Ramos (cell line): ENCODE measurements around the gene RHOH.

Experiments
- in situ Hi-C: fragments of 300-500 bp; cut with MboI; formaldehyde crosslinking; loops from one replicate; pipeline ENCODE4 v1.14.3; 2022; ENCODE audit warnings: low sequenced_read_pairs; ENCODE audit not compliant: unreplicated experiment

The RHOH gene

GRCh38 chr4:40227284-40227683 is 30.5 kb downstream of the RHOH start:
- in situ Hi-C loops, result no loop called here

DNA sequence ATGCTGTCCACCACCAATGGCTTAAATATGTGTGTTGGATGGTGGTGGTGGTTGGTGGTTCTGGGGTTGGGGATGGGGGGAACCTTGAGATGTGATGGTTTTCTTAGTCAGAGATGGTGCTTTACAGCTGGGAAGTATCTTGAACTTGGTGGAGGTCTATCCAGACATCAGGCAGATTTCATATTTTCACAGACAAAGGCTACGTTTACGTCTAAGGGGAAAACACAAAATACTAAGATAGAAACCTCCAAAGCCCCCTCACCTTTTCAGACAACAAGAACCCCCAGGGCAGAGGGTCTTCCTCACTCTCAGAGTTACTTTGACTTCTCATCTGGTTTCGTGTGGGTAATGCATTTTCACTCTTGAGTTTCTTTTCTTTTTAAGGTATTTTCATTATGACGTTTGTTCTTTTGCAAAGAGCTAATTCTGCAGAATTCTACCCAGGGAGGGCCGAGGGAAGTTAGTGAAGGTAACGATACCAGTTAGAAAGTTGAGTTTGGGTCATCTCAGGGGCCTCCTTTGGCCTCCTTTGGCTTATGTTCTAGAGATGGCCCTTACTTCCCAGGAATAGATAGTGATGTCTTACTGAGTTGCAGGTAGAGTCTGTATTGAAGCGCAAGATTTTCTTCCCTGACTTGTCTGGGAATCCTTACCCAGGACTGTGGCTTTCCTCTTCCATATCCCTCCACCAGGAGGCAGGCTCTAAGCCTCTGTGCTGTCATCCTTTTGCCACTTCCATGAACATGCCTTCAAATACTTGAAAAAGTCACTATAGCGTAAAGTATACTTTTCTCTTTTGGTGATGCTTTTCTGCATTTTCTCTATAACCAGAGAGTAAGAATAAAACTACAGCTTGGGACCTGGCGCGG is 31.9 kb downstream of the RHOH start:
- in situ Hi-C loops, result no loop called here

GRCh38 chr4:40231316-40231863 is 34.6 kb downstream of the RHOH start:
- in situ Hi-C loops, result no loop called here

DNA sequence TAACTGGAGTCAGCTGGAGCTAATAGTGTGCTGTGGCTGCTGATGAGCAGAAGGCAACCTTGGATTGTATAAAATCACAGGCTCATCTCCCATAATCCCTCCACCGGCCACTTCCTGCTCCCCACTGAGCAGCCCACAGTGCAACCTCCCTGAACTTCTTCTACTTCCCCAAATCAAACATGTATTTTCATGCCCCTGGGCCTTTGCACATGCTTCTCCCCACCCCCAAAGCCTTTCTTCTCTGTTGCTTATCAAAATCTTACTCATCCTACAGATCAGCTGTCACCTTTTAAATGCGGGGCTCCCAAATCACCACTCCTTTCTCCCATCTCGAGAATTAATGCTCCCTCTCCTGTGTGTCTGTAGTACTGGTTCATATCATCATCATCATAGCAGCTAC is 35.8 kb downstream of the RHOH start:
- in situ Hi-C loops, result no loop called here

- in situ Hi-C loops, result no loop called here
These were observed 36.4 kb downstream of the RHOH start for GRCh38 chr4:40233227-40233626.

DNA sequence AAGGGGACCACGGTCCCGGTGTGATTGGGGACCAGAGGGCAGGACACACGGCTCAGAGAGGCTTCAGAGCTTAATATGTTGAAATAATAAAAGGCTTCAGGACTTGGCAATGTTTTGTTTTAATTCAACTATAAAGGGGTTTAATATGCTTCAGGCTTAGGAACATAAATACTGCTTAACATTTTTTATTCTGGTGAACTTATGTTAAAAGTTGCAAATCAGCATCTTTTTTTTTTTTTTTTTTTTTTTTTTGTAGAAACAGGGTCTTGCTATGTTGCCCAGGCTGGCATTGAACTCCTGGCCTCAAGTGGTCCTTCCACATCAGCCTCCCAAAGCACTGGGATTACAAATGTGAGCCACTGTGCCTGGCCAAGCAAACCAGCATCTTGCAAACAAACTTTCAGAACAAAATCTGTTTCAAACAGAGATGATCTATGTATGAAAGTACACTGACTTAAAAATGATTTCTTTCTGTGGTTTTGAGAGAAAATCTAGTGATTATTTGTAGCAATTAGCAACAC is 37.7 kb downstream of the RHOH start:
- in situ Hi-C loops, result no loop called here

DNA sequence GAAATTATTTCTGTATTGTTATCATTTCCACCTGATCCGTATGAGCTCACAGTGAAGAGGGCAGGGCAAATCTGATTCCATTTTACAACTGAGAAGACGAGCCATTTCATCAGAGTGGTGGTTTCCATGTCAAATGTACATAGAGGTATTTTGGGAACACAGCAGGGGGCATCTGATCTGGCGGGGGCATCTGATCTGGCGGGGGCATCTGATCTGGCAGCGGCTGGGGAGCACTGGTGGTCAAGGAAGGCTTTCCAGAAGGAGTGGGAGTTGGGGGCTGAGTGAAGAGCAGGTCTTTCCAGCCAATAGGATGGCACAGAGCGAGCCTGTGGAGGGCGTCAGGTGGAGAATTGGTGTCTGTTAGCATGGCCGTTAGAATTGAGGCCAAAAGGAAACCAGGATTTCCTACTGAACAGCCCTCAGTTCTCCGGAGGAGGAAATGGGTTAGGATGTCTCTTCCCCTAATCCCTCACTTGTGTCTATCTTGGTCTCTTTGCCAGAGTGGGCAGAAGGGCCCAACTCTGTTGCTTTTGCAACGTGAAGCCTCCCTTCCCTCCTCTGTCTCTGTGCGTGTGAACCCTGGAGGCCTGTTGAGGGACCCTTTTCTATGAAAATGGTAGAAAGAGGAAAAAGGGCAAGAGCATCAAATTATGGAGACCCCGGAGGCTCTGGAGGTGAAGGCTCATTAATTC is 41.3 kb downstream of the RHOH start:
- in situ Hi-C loops, result no loop called here

- in situ Hi-C loops, result no loop called here
These were observed 42.1 kb downstream of the RHOH start for GRCh38 chr4:40238700-40239548.

DNA sequence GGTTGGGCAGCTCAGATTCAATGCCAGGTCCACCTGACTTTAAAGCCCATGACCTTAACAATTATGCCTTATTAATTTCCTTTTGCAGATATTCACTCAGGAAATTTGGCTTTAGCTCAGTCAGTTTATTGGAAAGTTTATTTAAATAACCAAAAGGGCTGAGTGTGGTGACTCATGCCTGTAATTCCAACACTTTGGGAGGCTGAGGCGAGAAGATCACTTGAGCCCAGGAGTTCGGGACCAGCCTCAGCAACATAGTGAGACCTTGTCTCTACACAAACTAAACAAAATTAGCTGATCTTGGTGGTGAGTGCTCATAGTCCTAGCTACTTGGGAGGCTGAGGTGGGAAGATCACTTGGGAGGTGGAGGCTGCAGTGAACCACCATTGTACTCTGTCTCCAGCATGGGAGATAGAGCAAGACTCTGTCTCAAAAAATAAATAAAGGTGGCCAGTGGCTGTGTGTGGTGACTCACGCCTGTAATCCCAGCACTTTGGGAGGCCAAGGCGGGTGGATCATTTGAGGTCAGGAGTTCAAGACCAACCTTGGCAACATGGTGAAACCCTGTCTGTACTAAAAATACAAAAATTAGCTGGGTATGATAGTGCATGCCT is 43.3 kb downstream of the RHOH start:
- in situ Hi-C loops, result no loop called here

DNA sequence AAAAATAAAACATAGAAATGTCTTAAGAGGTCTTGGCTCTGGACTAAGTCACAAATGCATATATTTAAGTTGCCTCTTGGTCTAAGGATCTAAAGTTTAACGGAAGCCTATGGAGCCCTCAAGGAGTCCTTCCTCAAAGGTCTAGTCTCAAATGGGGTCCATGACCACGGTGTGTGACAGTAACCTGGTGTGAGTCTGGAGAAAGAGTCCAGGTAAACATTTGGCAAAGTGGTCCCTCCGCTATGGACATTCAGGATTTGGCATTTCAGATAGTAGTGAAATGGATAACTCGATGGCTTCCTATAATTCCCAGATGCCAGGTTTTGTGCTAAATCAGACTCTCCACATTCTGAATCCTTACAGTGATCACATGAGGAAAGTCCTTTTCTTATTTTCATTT is 44.2 kb downstream of the RHOH start:
- in situ Hi-C loops, result no loop called here

DNA sequence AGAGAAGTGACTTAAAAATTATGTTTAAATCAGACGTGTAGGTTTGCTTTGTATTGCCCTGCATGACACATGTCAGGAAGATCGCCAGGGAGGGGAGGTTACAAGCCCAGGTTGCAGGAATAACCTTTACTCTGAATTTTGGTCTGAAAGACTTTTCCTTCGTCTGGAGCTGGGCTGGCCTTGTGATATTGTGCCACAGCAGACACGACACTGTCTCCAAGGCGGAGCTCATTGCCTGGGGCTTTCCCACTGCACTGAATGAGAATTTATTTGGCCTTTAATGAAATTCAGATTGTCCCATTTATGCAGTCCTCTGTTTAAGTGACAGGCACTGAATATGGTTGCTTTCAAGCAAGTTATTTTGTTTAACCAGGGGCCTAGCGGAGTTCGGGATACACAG is 45.1 kb downstream of the RHOH start:
- in situ Hi-C loops, result no loop called here

- in situ Hi-C loops, result no loop called here
These were observed 46.6 kb downstream of the RHOH start for GRCh38 chr4:40243386-40243948.

GRCh38 chr4:40244606-40245005 is 47.8 kb downstream of the RHOH start:
- in situ Hi-C loops, result no loop called here

GRCh38 chr4:40245550-40245949 is 48.7 kb downstream of the RHOH start:
- in situ Hi-C loops, result no loop called here

DNA sequence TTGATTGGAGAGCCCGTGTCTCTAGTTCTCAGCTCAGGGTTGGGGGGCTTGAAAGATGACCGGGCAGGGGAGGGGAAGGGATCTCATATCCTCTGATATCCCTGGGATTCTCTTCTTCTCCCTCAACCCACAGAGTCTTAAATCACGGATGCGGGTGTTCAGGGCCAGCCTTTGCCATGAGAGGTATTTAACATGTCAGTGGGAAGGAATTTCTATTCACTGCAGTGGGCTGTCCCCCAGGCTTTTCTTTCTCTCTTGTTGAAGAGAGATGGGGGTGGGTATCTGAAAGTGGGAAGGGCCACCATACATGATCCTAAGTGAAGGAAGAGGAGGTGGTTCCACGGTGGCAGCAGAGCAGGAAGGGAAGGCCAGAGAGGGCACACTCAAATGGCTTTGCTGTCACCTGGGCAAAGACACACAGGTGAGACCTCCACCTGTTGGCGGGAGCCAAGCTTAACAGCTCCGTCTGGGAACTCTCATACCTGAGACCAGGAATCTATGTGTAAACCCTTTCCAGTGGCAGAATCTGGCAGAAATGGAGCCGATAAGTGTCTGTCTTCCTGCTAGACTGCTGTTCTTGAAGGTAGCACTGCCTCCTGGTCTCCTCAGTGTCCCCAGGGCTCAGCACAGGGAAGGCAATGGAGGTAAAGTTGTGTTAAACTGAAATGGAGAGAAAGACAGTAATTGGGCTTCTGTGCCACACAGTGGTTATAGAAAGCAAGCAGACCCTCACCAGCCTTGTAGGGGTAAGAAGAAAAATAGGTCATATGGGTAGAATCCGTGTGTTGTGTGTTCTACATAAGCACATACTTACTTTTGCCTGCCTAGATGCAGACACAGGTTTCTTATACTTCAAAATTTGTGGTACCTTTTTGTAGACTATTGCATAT is 49.4 kb downstream of the RHOH start:
- in situ Hi-C loops, result no loop called here

DNA sequence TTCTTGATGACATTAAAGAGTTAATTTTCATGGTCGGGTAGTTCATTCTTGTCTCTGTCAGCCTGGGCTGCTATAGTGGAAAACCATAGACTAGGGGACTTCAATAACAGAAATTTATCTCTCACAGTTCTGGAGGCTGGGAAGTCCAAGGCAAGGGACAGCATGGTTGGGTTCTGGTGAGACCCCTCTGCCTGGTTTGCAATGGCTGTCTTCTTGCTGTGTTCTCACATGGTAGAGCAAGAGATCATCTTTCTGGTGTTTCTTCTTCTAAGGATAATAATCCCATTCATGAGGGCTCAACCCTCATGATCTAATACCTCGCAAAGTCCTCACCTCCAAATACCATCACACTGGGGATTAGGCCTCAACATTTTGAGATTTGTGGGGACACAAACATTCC is 50.1 kb downstream of the RHOH start:
- in situ Hi-C loops, result no loop called here

DNA sequence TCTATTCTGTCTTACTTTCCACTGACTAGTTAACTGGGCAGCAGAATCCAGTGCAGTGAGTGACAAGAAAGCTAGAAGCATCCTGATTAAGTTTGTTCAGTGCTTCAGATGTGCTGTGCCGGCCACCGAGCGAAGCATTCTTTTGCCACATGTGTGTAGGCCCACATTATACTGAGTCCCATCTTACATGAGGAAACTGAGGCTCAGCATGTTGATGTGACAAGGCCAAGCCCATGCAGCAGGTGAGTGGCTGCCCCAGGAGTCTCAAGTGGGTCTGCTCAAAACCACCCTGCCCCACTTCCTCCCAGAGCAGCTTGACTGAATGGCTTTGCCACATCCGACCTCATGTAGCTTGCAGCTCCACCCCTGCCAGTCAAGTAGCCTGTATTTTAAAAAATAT is 50.5 kb downstream of the RHOH start:
- in situ Hi-C loops, result no loop called here

DNA sequence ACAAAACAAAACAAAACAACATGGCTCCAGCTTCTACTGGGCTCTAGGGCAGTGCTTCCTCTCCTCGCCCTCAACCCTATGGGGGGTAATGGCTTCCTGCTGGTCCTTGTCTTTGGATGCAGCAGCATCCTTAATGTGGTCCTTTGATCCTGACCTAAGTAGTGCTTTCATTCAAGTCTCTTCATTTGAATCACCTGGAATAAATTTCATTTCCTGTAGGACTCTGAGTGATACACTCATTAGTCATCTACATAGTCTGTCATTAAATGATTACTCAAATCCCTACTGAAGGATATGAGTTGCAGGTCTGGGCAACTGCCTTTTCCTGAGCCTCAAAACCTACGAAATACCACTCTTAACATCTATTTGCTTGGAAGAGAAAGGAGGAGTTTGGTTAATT is 54.5 kb downstream of the RHOH start:
- in situ Hi-C loops, result no loop called here

- in situ Hi-C loops, result no loop called here
These were observed 57.1 kb downstream of the RHOH start for GRCh38 chr4:40253906-40254305.
